HCT116 (cell line): Measurements from ENCODE around the gene PSMG1. TPM values are rescaled to one million over a fixed set of nuclear protein-coding genes. Genes with fewer than 3 reads are reported as not detected.

Source experiments
- ATAC-seq: fragments of 200-7000 bp; cut with Tn5 transposase; 2 replicates; pipeline ENCODE4 v1.9.1; 2020; ENCODE audit warnings: mild to moderate bottlenecking, moderate library complexity
- BruUV-seq: library from RNA; stranded (reverse); fragments of 400-500 nt; replicated peaks from 2 replicates; lab custom pipeline; 2021; lab: Mats Ljungman, UMichigan
- CTCF ChIA-PET: fragments of 300-600 bp; sonication (Branson Sonifier 250); formaldehyde crosslinking; loops from one replicate; lab custom pipeline; 2021; ENCODE audit warnings: antibody characterized with exemption; lab: Charles Lee
- POLR2A ChIA-PET: fragments of 300-600, 350-600 bp; sonication (Branson Sonifier 250); formaldehyde crosslinking; loops from one replicate; lab custom pipeline; 2021; ENCODE audit warnings: antibody characterized with exemption; lab: Charles Lee
- RAD21 ChIA-PET, 2 experiments: fragments of 300-600 bp; sonication (Branson Sonifier 250); formaldehyde crosslinking; loops; one replicate each; lab custom pipeline; 2023; ENCODE audit warnings: low total read pairs in 2 of 2; ENCODE audit not compliant: uncharacterized antibody in 2 of 2, unreplicated experiment in 2 of 2, low non-redundant PET in 1 of 2; lab: Charles Lee
- DNase-seq: peaks from one replicate; pipeline ENCODE4 v3.0.0-alpha.2; 2010; ENCODE audit warnings: low read depth, low spot score
- H2AFZ ChIP-seq: fragments of 200-600 bp; shearing (Covaris generic), sonication (generic); 2 replicates; pipeline ENCODE4 v1.6.1; 2017; ENCODE audit warnings: low read depth, mixed run types, mixed read lengths, antibody characterized with exemption, low read length; ENCODE audit not compliant: poor library complexity, severe bottlenecking
- H3K27ac ChIP-seq: 2 replicates; pipeline ENCODE4 v1.5.1; 2012; ENCODE audit warnings: low read depth, low read length
- H3K27me3 ChIP-seq: fragments of 200-600 bp; sonication (generic); 2 replicates; pipeline ENCODE4 v1.6.1; 2016; ENCODE audit warnings: mixed run types, low read length, mixed read lengths; ENCODE audit not compliant: insufficient read depth
- H3K36me3 ChIP-seq, 2 experiments: fragments of 200-500 bp in 1 of 2; fragments of 200-600 bp in 1 of 2; sonication (Bioruptor generic) in 1 of 2; sonication (generic) in 1 of 2; 2 replicates each; pipeline versions ENCODE4 v1.5.1 to v1.6.1; 2014 to 2016; ENCODE audit warnings: low read length in 2 of 2, inconsistent platforms in 1 of 2, mixed read lengths in 1 of 2, mixed run types in 1 of 2; ENCODE audit not compliant: insufficient read depth in 2 of 2, control insufficient read depth in 1 of 2
- H3K4me1 ChIP-seq, 2 experiments: fragments of 200-600 bp in 1 of 2; sonication (generic) in 1 of 2; 2 replicates each; pipeline versions ENCODE4 v1.5.1 to v1.6.1; 2012 to 2017; ENCODE audit warnings: low read length in 2 of 2, inconsistent platforms in 1 of 2, mild to moderate bottlenecking in 1 of 2, mixed read lengths in 1 of 2, mixed run types in 1 of 2, moderate library complexity in 1 of 2; ENCODE audit not compliant: insufficient read depth in 2 of 2, control insufficient read depth in 1 of 2
- H3K4me2 ChIP-seq: fragments of 200-600 bp; sonication (generic); 2 replicates; pipeline ENCODE4 v1.6.1; 2017; ENCODE audit warnings: mixed run types, low read length, mixed read lengths
- H3K4me3 ChIP-seq, 2 experiments: fragments of 200-600 bp in 1 of 2; sonication (generic) in 1 of 2; replicated peaks in 1 of 2; 2 replicates each; pipeline ENCODE4 v1.5.1; 2011 to 2016; ENCODE audit warnings: low read length in 2 of 2, control low read depth in 1 of 2, low read depth in 1 of 2, mild to moderate bottlenecking in 1 of 2, mixed read lengths in 1 of 2, mixed run types in 1 of 2
- H3K79me2 ChIP-seq: fragments of 200-600 bp; sonication (generic); 2 replicates; pipeline ENCODE4 v1.6.1; 2017; ENCODE audit warnings: mild to moderate bottlenecking, mixed run types, low read length, moderate library complexity, mixed read lengths; ENCODE audit not compliant: insufficient read depth
- H3K9ac ChIP-seq: fragments of 200-600 bp; sonication (generic); 2 replicates; pipeline ENCODE4 v1.6.1; 2016; ENCODE audit warnings: low read length, mixed read lengths
- H3K9me2 ChIP-seq: fragments of 200-600 bp; sonication (generic), shearing (Covaris generic); 2 replicates; pipeline ENCODE4 v1.6.1; 2017; ENCODE audit warnings: mixed run types, mild to moderate bottlenecking, moderate library complexity; ENCODE audit not compliant: insufficient read depth
- H3K9me3 ChIP-seq, 2 experiments: fragments of 200-500 bp in 1 of 2; fragments of 200-600 bp in 1 of 2; sonication (Bioruptor generic) in 1 of 2; sonication (generic) in 1 of 2; 2 replicates each; pipeline ENCODE4 v1.6.1; 2014 to 2017; ENCODE audit warnings: low read length in 2 of 2, mixed read lengths in 2 of 2, inconsistent platforms in 1 of 2, low read depth in 1 of 2, mild to moderate bottlenecking in 1 of 2, mixed run types in 1 of 2, moderate library complexity in 1 of 2; ENCODE audit not compliant: control insufficient read depth in 1 of 2, insufficient read depth in 1 of 2
- H4K20me1 ChIP-seq: fragments of 200-600 bp; sonication (generic), shearing (Covaris generic); 2 replicates; pipeline ENCODE4 v1.6.1; 2017; ENCODE audit warnings: mixed run types, mild to moderate bottlenecking, moderate library complexity; ENCODE audit not compliant: insufficient read depth
- EZH2phosphoT487 ChIP-seq: fragments of 200-600 bp; IDR thresholded peaks from 2 replicates; pipeline ENCODE4 v1.6.1; 2018; ENCODE audit warnings: antibody characterized with exemption, borderline replicate concordance
- POLR2AphosphoS5 ChIP-seq: IDR thresholded peaks from 2 replicates; pipeline ENCODE4 v1.6.1; 2011; ENCODE audit warnings: mild to moderate bottlenecking, low read depth, low read length, moderate library complexity
- REST ChIP-seq: IDR thresholded peaks from 2 replicates; pipeline ENCODE4 v1.6.1; 2012; ENCODE audit warnings: low read depth
- YY1 ChIP-seq: IDR thresholded peaks from 2 replicates; pipeline ENCODE4 v1.6.1; 2011; ENCODE audit warnings: low read length, low read depth, moderate library complexity, mild to moderate bottlenecking; ENCODE audit not compliant: insufficient replicate concordance; ENCODE audit errors: extremely low read depth
- intact Hi-C: fragments of 100-400 bp; cut with micrococcal nuclease; formaldehyde crosslinking; loops from 2 replicates; pipeline ENCODE4 v1.10.0; 2022
- total RNA-seq: library from RNA; stranded (reverse); gene quantifications from one replicate; pipeline ENCODE4 v1.2.1, GENCODE V29; 2021; ENCODE audit not compliant: unreplicated experiment

The PSMG1 gene
- total RNA-seq, 1 experiment from 2014 or later, result 83.7 TPM

- no peak for TF ChIP-seq REST
These were observed 6.8 kb upstream of the PSMG1 start (continued) for GRCh38 chr21:39189857-39190604.

- H3K79me2 ChIP-seq, result no peaks in the 10 kb centered on the region
- no peak for DNase-seq
- H3K27ac ChIP-seq, result no peak overlapping the region
- H3K4me3 ChIP-seq, result no peak overlapping the region
- no TSS peak for BruUV-seq
- no peak overlapping the region for H2AFZ ChIP-seq
- H4K20me1 ChIP-seq, result no peaks in the 10 kb centered on the region
- peaks cover 0 to 5% of the 10 kb centered on the region in 2 experiments; a peak in 2 of 4 replicates for H3K4me1 ChIP-seq
- intact Hi-C loops, result loop anchor here (10.0 kb wide), 2 partner anchors 256 to 446 kb away; partner anchors contain the start of gene LCA5L
- no peak for ATAC-seq
- H3K27me3 ChIP-seq, result no peaks in the 10 kb centered on the region
- POLR2A ChIA-PET, result no interaction called here
- H3K9me3 ChIP-seq, result no peaks in the 10 kb centered on the region
- TF ChIP-seq REST (no peak), EZH2phosphoT487 (no peak), POLR2AphosphoS5 (no peak), YY1 (no peak)
- no peaks in the 10 kb centered on the region for H3K9me2 ChIP-seq
- no peaks in the 10 kb centered on the region for H3K36me3 ChIP-seq
- RAD21 ChIA-PET, result no interaction called here
- CTCF ChIA-PET, result no interaction called here
- no peak overlapping the region for H3K9ac ChIP-seq
- H3K4me2 ChIP-seq, result no peak overlapping the region
These were observed 5.4 kb upstream of the PSMG1 start for GRCh38 chr21:39188521-39189139.
